Common myeloid progenitor, CD34-positive (primary cell): Measurements from ENCODE around the gene ELL.
A peak's percentile ranks its signal among the peaks of the same experiment; 100 is the strongest.

Experiments
- CTCF ChIA-PET: fragments of 350-600 bp; sonication (Branson Sonifier 250); formaldehyde crosslinking; loops from one replicate; lab custom pipeline; 2021; ENCODE audit warnings: antibody characterized with exemption; lab: Charles Lee
- POLR2A ChIA-PET: fragments of 350-600 bp; sonication (Branson Sonifier 250); formaldehyde crosslinking; loops from one replicate; lab custom pipeline; 2021; ENCODE audit warnings: antibody characterized with exemption; lab: Charles Lee
- DNase-seq, 3 donors: peaks; one replicate each; pipeline versions ENCODE4 v3.0.0 to v3.0.0-alpha.2; 2013
- H3K27ac ChIP-seq, 2 experiments: 1 replicate in 1 of 2; 2 replicates in 1 of 2; pipeline ENCODE4 v1.7.0; 2013; ENCODE audit warnings: inconsistent platforms in 2 of 2, low read length in 2 of 2, mild to moderate bottlenecking in 2 of 2, low read depth in 1 of 2, moderate library complexity in 1 of 2; ENCODE audit not compliant: severe bottlenecking in 2 of 2, insufficient read depth in 1 of 2, poor library complexity in 1 of 2
- H3K27me3 ChIP-seq, 5 experiments: replicated peaks in 2 of 5; 1 replicate in 3 of 5; 2 replicates in 2 of 5; pipeline versions ENCODE4 v1.6.1 to v1.7.0; 2013; ENCODE audit warnings: low read length in 4 of 5, mild to moderate bottlenecking in 2 of 5, moderate library complexity in 2 of 5, inconsistent platforms in 1 of 5; ENCODE audit not compliant: insufficient read depth in 5 of 5, control insufficient read depth in 4 of 5
- H3K36me3 ChIP-seq, 4 experiments: 1 replicate in 2 of 4; 2 replicates in 2 of 4; pipeline versions ENCODE4 v1.6.1 to v1.7.0; 2013; ENCODE audit warnings: low read length in 3 of 4, control low read depth in 1 of 4, mild to moderate bottlenecking in 1 of 4; ENCODE audit not compliant: control insufficient read depth in 4 of 4, insufficient read depth in 4 of 4
- H3K4me1 ChIP-seq, 4 experiments: 1 replicate in 3 of 4; 2 replicates in 1 of 4; pipeline versions ENCODE4 v1.6.1 to v1.7.1; 2013; ENCODE audit warnings: low read length in 3 of 4, mild to moderate bottlenecking in 3 of 4, control low read depth in 1 of 4, inconsistent platforms in 1 of 4, moderate library complexity in 1 of 4; ENCODE audit not compliant: control insufficient read depth in 4 of 4, insufficient read depth in 4 of 4; ENCODE audit errors: control extremely low read depth in 1 of 4
- H3K4me3 ChIP-seq, 7 experiments: 1 replicate in 4 of 7; 2 replicates in 3 of 7; pipeline versions ENCODE4 v1.5.1 to v1.7.0; 2013; ENCODE audit warnings: mild to moderate bottlenecking in 7 of 7, low read length in 6 of 7, moderate library complexity in 6 of 7, inconsistent platforms in 2 of 7, low read depth in 2 of 7, control low read depth in 1 of 7; ENCODE audit not compliant: insufficient read depth in 4 of 7, control insufficient read depth in 1 of 7; ENCODE audit errors: extremely low read depth in 1 of 7
- H3K9me3 ChIP-seq, 5 experiments: 1 replicate in 4 of 5; 2 replicates in 1 of 5; pipeline versions ENCODE4 v1.6.1 to v1.7.1; 2013; ENCODE audit warnings: low read length in 4 of 5, mild to moderate bottlenecking in 2 of 5, inconsistent platforms in 1 of 5, low read depth in 1 of 5, moderate library complexity in 1 of 5; ENCODE audit not compliant: control insufficient read depth in 4 of 5, insufficient read depth in 2 of 5; ENCODE audit errors: control extremely low read depth in 1 of 5
- WGBS: methylation state at CpG from one replicate; pipeline ENCODE4 v1.1.5; 2013; ENCODE audit not compliant: insufficient coverage; 5-methylcytosine and 5-hydroxymethylcytosine counted together

ELL gene

GRCh38 chr19:18502246-18502637 is 19.6 kb downstream of the ELL start:
- ChIA-PET POLR2A (interaction anchor here (0.6 to 2.1 kb wide), 2 partner anchors 19 to 198 kb away, joined by 7 to 8 read pairs; partner anchors contain the start of gene ELL), CTCF (interaction anchor here (0.9 to 3.8 kb wide), 10 partner anchors 7 to 56 kb away, joined by 3 to 19 read pairs (median 4); partner anchors contain the start of genes ELL and KXD1)
- Histone ChIP-seq H3K36me3 (no peaks in the 10 kb centered on the region), H3K27ac (peak overlapping the region; percentile 3 to 49), H3K9me3 (no peaks in the 10 kb centered on the region), H3K4me1 (peaks cover 5 to 73% (median 65%) of the 10 kb centered on the region in 4 experiments), H3K4me3 (peak overlapping the region in 3 of 7 experiments; percentile 29 to 40 (median 36)), H3K27me3 (no peaks in the 10 kb centered on the region)
- no peak for DNase-seq
- WGBS: 78% methylated on average over 4 of the region's 7 CpGs

GRCh38 chr19:18501832-18502231 is 20.0 kb downstream of the ELL start:
- DNase-seq: peak in 2 of 3 donors; percentile 75 to 82
- H3K4me3 ChIP-seq: peak overlapping the region in 2 of 7 experiments; percentile 26 to 29
- no peaks in the 10 kb centered on the region for H3K27me3 ChIP-seq
- no peaks in the 10 kb centered on the region for H3K9me3 ChIP-seq
- POLR2A ChIA-PET: interaction anchor here (0.6 to 2.1 kb wide), 2 partner anchors 19 to 198 kb away, joined by 7 to 8 read pairs; partner anchors contain the start of gene ELL
- peak overlapping the region; percentile 3 to 49 for H3K27ac ChIP-seq
- peaks cover 5 to 73% (median 61%) of the 10 kb centered on the region in 4 experiments for H3K4me1 ChIP-seq
- CTCF ChIA-PET: interaction anchor here (0.9 to 3.8 kb wide), 6 partner anchors 8 to 39 kb away, joined by 3 to 19 read pairs (median 4); partner anchors contain the start of gene ELL
- no peaks in the 10 kb centered on the region for H3K36me3 ChIP-seq
- 20% methylated on average over 8 of the region's 9 CpGs for WGBS

- no peaks in the 10 kb centered on the region for H3K27me3 ChIP-seq
- WGBS: 82% methylated on average over 9 of the region's 13 CpGs
- ChIA-PET POLR2A (interaction anchor here (0.6 kb wide), 1 partner anchor 199 kb away, joined by 7 read pairs; no protein-coding TSS in a partner anchor), CTCF (interaction anchor here (0.9 to 3.8 kb wide), 5 partner anchors 8 to 39 kb away, joined by 3 to 19 read pairs (median 4); partner anchors contain the start of gene ELL)
- H3K4me3 ChIP-seq: peak overlapping the region in 2 of 7 experiments; percentile 26 to 29
- no peaks in the 10 kb centered on the region for H3K9me3 ChIP-seq
- DNase-seq: no peak
- H3K27ac ChIP-seq: no peak overlapping the region
- peaks cover 5 to 73% (median 60%) of the 10 kb centered on the region in 4 experiments for H3K4me1 ChIP-seq
- H3K36me3 ChIP-seq: no peaks in the 10 kb centered on the region
Observed at GRCh38 chr19:18501351-18501750, 20.5 kb downstream of the ELL start.

- WGBS: 92% methylated on average over 11 of the region's 11 CpGs
- CTCF ChIA-PET: interaction anchor here (1.1 to 3.8 kb wide), 6 partner anchors 9 to 27 kb away, joined by 3 to 19 read pairs (median 4); partner anchors contain the start of gene ELL
- no peak overlapping the region for H3K27ac ChIP-seq
- no peaks in the 10 kb centered on the region for H3K36me3 ChIP-seq
- no peaks in the 10 kb centered on the region for H3K27me3 ChIP-seq
- H3K4me1 ChIP-seq: peaks cover 5 to 73% (median 60%) of the 10 kb centered on the region in 4 experiments
- POLR2A ChIA-PET: no interaction called here
- H3K4me3 ChIP-seq: no peak overlapping the region
- H3K9me3 ChIP-seq: no peaks in the 10 kb centered on the region
- DNase-seq: no peak
Observed at GRCh38 chr19:18500799-18501198, 21.1 kb downstream of the ELL start.

- CTCF ChIA-PET: interaction anchor here (1.1 to 3.8 kb wide), 6 partner anchors 8 to 28 kb away, joined by 3 to 19 read pairs (median 4); partner anchors contain the start of gene ELL
- Histone ChIP-seq H3K27me3 (no peaks in the 10 kb centered on the region), H3K4me1 (peaks cover 5 to 73% (median 60%) of the 10 kb centered on the region in 4 experiments), H3K9me3 (no peaks in the 10 kb centered on the region), H3K4me3 (no peak overlapping the region), H3K27ac (no peak overlapping the region), H3K36me3 (no peaks in the 10 kb centered on the region)
- POLR2A ChIA-PET: no interaction called here
- 98% methylated on average over 6 of the region's 7 CpGs for WGBS
- DNase-seq: no peak
Observed at GRCh38 chr19:18500376-18500775, 21.5 kb downstream of the ELL start.

GRCh38 chr19:18499055-18499775 is 22.7 kb downstream of the ELL start:
- no peak for DNase-seq
- CTCF ChIA-PET: interaction anchor here (0.7 to 1.6 kb wide), 5 partner anchors 8 to 349 kb away, joined by 3 to 12 read pairs (median 6); no protein-coding TSS in a partner anchor
- WGBS: 98% methylated on average over 6 of the region's 7 CpGs
- no peaks in the 10 kb centered on the region for H3K27me3 ChIP-seq
- H3K9me3 ChIP-seq: no peaks in the 10 kb centered on the region
- no peaks in the 10 kb centered on the region for H3K36me3 ChIP-seq
- H3K27ac ChIP-seq: no peak overlapping the region
- POLR2A ChIA-PET: no interaction called here
- H3K4me1 ChIP-seq: peaks cover 5 to 72% (median 62%) of the 10 kb centered on the region in 4 experiments
- H3K4me3 ChIP-seq: no peak overlapping the region
